HG03045 (cell line): Measurements from ENCODE around the gene MYOZ1.
"Not testable (repeated sequence)": the region's sequence is repeated elsewhere in the genome, so short reads cannot be mapped to it uniquely, and the experiment has no call there.

Source experiments
- ATAC-seq: cut with Tn5 transposase; IDR thresholded peaks from one replicate; pipeline ENCODE4 v1.9.1; 2021; ENCODE audit warnings: mild to moderate bottlenecking, moderate library complexity; ENCODE audit not compliant: unreplicated experiment

The MYOZ1 gene, protein sequence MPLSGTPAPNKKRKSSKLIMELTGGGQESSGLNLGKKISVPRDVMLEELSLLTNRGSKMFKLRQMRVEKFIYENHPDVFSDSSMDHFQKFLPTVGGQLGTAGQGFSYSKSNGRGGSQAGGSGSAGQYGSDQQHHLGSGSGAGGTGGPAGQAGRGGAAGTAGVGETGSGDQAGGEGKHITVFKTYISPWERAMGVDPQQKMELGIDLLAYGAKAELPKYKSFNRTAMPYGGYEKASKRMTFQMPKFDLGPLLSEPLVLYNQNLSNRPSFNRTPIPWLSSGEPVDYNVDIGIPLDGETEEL

DNA sequence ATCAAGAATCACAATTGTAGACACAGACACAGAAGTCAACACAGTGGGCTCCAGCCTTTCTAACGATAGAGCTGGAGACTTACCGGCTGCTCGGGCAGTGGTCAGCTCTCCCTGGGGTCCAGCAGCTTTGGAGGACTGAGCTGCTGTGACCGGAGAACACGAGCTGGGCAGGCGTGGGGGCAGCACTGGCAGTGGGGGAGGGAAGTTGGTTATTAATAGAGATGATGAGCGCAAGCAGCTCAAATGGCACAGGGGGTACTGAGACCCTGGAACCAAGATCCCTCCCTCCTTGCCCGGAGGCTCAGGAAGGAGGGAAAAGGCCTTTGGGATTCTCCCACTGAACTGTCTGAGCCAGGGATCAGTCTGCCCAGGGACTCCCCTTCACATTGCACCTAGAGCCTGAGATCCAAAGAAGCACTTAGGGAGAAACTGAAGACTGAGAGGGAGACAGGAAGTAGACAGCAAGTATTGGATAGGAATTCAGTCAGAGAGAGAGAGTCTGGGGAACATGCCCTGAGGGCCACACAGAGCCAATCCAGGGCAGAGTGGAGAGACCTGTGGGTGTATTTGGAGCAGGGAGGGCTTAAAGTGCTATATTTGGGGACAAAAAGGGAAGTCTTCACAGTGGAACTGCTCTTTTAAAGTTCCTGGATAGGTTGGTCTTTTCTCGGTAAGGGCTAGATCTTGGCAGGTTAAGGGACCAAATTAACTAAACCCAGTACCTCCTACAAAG lies at the start of gene MYOZ1:
Gene MYOZ1, minus strand, starts transcription at position 147 of the 733 bp plus-strand sequence. CDS start 1,457 bp downstream, outside the sequence.
- no peak for ATAC-seq

- ATAC-seq = not testable (repeated sequence)
These were observed 49.5 kb upstream of the MYOZ1 start for GRCh38 chr10:73690755-73691154.

GRCh38 chr10:73689596-73689995 lies 48.3 kb upstream of the MYOZ1 start:
- ATAC-seq = not testable (repeated sequence)

- not testable (repeated sequence) for ATAC-seq
These were observed 46.4 kb upstream of the MYOZ1 start for GRCh38 chr10:73687641-73688040.

DNA sequence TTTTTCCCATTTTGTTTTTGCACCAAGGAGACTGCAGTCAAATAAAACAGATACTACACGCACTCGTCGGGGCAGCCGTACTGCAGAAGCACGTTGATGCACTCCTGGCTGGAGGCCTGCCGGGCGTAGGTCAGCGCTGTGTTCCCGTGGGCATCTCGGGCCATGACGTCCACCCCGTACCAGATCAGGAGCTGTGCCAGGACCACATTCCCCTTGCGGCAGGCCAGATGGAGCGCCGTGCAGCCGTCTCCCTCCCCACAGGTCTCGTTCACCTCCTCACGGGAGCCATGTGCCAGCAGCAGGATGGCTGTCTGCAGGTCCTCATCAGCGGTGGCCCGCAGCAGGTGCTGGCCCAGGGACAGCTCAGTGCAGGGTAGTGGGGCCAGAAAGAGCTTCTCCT lies 33.3 kb upstream of the MYOZ1 start:
- not testable (repeated sequence) for ATAC-seq

GRCh38 chr10:73668378-73668777 lies 27.1 kb upstream of the MYOZ1 start:
- ATAC-seq = not testable (repeated sequence)

DNA sequence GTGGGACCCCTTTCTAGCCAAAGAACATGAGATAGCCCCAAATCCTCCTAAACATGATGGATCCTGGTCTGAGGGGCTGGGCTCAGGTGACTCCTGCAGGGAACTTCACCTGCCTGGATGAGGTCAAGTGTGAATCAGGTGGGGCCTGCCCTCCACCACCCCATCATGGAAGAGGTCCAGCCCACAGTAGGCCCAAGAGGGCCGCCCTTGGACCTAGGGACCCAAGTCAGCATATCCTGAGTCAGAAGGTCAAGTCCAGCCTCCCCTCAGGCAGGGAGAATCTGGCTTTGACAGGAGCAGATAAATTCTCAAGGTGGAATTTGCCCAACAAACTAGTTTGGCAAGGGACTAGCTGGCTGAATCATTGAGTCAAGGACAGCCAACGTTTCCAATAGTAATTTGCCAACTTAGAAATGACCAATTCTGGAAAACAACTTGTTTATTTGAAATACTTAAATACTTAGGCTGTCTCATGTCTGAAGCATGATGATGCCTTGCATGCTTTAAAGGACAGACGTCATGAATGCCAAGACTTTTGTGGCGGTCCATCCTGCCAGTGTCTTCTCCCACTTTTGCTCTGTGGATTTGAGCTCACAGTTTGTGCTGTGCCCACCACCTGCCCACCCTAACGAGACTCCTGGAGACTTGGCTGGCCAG lies 25.0 kb upstream of the MYOZ1 start:
- not testable (repeated sequence) for ATAC-seq

DNA sequence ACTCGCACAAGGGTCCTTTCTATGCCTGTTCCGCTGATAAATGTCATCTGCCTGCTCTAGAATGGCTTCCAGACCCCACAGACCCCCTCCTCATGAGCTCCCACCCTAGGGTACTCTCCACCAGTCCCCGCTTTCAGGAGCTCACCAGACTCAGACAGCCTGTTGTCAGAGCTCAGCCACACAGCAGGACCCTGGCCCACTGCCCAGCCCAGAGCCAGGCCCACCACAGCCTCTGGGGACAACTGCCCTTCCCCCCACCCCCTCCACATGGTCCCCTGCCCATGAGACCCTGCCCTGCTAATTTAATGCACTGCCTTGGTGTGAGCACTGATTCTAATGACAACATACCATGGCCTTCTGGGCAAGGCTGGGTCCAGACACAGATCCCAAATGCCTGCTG lies 24.3 kb upstream of the MYOZ1 start:
- not testable (repeated sequence) for ATAC-seq

DNA sequence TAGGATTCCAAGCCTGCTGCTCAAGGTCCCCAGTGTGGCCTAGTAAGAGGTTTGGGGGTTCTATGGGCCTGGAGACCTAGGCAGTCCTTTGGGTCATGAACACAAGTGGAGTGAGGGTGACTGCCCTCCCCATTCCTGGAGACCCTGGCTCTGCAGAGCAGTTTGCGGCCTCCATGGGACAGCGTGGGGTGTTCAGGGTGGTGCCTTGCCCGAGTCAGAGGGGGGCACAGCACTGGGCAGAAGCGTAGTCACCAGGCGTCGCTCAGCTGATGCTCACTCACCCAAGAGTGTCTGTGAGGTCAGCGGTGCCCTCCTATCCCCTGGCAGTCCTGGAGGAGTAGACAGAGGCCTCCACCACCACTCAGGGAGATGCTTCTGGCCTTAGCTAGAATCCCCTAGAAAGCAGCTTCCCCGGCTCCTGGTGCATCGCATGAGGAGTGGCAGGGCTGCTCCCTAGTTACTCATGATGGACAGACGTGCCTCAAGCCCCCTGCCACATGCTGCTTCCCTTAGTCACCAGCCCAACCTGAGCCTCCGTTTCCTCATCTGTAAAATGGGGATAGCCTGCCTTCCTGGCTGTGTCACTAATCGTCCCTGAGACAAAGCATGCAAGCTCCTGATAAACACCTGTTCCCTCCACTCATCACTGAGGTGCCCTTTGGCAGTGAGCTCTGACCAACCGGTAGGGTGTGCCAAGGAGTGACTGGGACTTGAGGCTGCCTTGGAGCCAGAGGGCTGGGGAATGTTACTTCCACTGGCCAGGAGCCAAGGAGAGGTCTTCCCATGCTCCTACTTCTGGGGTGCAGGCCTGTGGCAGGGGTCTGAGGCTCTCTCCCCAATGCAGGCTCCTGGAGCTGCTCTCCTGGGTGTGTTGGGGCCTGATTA lies 23.1 kb upstream of the MYOZ1 start:
- not testable (repeated sequence) for ATAC-seq

GRCh38 chr10:73663621-73664020 lies 22.3 kb upstream of the MYOZ1 start:
- not testable (repeated sequence) for ATAC-seq

DNA sequence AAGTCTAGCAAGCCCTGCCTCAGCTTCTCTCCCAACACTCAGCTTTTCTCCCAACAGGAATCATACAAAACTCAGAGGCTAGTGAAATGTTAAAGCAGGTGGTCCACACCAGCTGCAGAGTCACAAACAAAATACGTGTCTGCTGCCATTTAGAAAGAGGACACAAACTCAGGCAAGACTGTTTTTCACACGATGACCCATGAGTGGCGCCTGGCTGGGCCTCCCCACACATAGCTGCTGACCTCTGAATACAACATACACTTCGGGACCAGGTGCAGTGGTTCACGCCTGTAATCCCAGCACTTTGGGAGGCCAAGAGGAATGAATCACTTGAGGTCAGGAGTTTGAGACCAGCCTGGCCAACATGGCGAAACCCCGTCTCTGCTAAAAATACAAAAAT lies 21.4 kb upstream of the MYOZ1 start:
- not testable (repeated sequence) for ATAC-seq

GRCh38 chr10:73655990-73656298 lies 14.7 kb upstream of the MYOZ1 start, which contains the start of gene SYNPO2L:
SYNPO2L (minus strand) TSS chr10:73656029; CDS start chr10:73655922, 107 bp downstream.
- no peak for ATAC-seq

- no peak for ATAC-seq
These were observed 14.1 kb upstream of the MYOZ1 start for GRCh38 chr10:73655257-73655989.

GRCh38 chr10:73653701-73654100 lies 12.4 kb upstream of the MYOZ1 start:
- ATAC-seq = no peak

- ATAC-seq = no peak
These were observed 11.9 kb upstream of the MYOZ1 start for GRCh38 chr10:73653195-73653594.

DNA sequence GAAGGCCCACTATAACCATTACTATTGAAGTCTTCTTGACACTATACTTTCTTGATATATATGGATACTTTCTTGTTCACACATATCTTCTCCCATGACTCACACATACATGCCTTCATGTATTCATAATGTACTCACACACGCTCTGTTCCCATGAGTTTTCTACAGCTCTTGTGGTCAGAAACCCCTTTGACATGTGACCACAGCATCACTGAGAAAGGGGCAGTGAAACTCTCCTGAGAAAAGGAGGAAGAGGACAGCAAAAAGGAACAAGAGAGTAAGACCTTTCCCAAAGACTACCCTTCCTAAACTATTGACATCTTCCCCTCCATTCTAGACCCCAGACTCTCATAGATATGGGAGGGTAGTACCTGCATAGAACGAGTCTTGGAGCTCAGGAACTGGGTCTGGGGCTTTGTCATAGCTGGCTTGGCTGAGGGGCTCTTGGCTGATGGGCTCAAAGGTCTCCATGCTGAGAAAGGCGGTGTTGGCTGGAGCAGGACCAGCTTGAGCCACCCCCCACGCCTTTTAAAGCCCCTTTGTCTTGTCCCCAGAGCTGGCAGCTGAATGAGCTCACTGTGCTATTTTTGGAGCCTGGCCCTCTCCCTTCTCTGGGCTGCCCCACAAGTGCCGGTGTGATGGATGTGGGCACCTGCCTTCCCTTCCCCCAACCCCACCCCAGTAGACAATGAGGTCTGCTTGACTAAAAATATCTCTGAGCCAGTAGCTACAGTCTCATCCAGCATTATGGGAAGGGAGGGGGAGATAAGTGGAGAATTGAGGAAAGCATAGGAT lies 9.5 kb upstream of the MYOZ1 start:
- no peak for ATAC-seq

- no peak for ATAC-seq
These were observed 8.7 kb upstream of the MYOZ1 start for GRCh38 chr10:73649876-73650536.

DNA sequence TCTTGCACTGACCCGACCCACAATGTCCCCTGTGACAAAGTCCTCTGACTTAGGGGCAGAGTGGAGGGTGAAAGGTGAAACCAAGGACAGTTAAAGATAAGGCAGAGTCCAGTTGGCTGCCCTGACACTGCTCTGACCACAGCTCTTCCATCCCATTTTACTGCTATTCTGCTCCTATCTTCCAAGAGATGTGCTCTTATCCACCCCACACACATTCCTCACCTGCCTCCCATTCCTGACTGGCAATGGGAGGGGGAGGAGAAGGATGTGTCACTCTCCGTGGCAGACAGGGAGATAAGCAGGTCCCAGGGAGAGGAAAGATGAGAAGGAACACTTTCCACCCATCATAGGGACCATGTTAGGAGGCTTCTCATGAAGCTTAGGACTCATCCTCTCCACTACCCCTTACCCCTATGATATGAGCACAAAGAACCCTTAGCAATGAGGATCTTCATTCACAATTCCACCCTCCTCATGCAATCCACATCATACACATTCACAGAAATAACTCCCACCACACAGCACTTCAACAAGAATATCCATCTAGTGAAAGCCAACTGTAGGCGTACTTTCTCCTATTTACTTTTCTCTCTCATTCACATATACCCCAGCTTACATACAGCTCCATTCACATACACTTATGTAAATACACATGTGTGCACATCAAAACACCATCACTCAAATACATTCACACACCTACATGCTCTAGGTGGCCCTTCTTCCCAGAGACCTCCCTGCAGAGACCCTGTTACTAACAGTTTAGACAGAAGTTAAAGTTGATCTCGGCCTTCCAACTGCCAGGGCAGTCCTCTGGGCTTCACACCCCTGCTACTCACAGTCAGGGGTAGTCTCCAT lies 7.9 kb upstream of the MYOZ1 start:
- ATAC-seq = no peak
